ENCODE measurements around the gene KLHL3.

GRCh38 chr5:137757634-137758033 lies 21.7 kb upstream of the KLHL3 start:
- TF ChIP-seq CREM (IDR thresholded peaks at IDR 0.05; ENCODE audit: low read depth) (no peak), PPARD (CRISPR knock-in tag; IDR thresholded peaks at IDR 0.05) (no peak), ERF (CRISPR knock-in tag; IDR thresholded peaks at IDR 0.05) (no peak), HDAC6 (IDR thresholded peaks at IDR 0.05; ENCODE audit: low read depth, low read length) (no peak), KDM5B (IDR thresholded peaks at IDR 0.05; ENCODE audit: insufficient replicate concordance, low read depth, low read length) (no peak), TCF7L2 (IDR thresholded peaks at IDR 0.05; ENCODE audit: low read depth, low read length) (no peak), ZFX (CRISPR knock-in tag; IDR thresholded peaks at IDR 0.05) (no peak), IRF2 (CRISPR knock-in tag; IDR thresholded peaks at IDR 0.05) (no peak), SP1 (CRISPR knock-in tag; IDR thresholded peaks at IDR 0.05) (no peak), XRCC5 (IDR thresholded peaks at IDR 0.05; ENCODE audit: low read depth, low read length) (no peak), MYC (IDR thresholded peaks at IDR 0.05; ENCODE audit: low read depth, low read length) (no peak), MYC (CRISPR knock-in tag; IDR thresholded peaks at IDR 0.05; ENCODE audit: borderline replicate concordance, low read depth) (no peak)
